GM12878 (cell line): Measurements from ENCODE around the gene IFNG-AS1. TPM values are rescaled to one million over a fixed set of nuclear protein-coding genes. Genes with fewer than 3 reads are reported as not detected.

Experiments
- ATAC-seq: fragments of 200-7000 bp; cut with Tn5 transposase; 3 replicates; pipeline ENCODE4 v1.9.1; 2020; ENCODE audit warnings: mild to moderate bottlenecking, moderate library complexity
- BruUV-seq: library from RNA; stranded (reverse); fragments of 400-500 nt; replicated peaks from 2 replicates; lab custom pipeline; 2021; lab: Mats Ljungman, UMichigan
- CTCF ChIA-PET: fragments of 300-600 bp; sonication (Branson Sonifier 250); formaldehyde crosslinking; extraction: SDS; loops from one replicate; lab custom pipeline; 2021; ENCODE audit warnings: inconsistent platforms; lab: Yijun Ruan, JAX
- POLR2A ChIA-PET: fragments of 350-600 bp; formaldehyde crosslinking; extraction: SDS; loops from one replicate; lab custom pipeline; 2021; ENCODE audit warnings: inconsistent platforms; lab: Charles Lee
- RAD21 ChIA-PET: fragments of 300-600 bp; sonication (Branson Sonifier 250); formaldehyde crosslinking; loops from one replicate; lab custom pipeline; 2023; ENCODE audit warnings: antibody characterized with exemption; ENCODE audit not compliant: unreplicated experiment; lab: Charles Lee
- SMC1A ChIA-PET: fragments of 300-600 bp; sonication (Branson Sonifier 250); formaldehyde crosslinking; loops from one replicate; lab custom pipeline; 2023; ENCODE audit not compliant: unreplicated experiment, uncharacterized antibody; lab: Charles Lee
- DNase-seq: peaks from one replicate; pipeline ENCODE4 v3.0.0-alpha.2; 2011; ENCODE audit warnings: low read depth, low spot score
- FAIRE-seq: peaks from 3 replicates; lab custom pipeline; 2011; peaks lifted over from hg19 to GRCh38; lab: Jason Lieb, UNC
- H2AFZ ChIP-seq: 2 replicates; pipeline ENCODE4 v1.6.0; 2011; ENCODE audit warnings: low read depth, low read length, control low read depth; ENCODE audit not compliant: control insufficient read depth
- H3K27ac ChIP-seq: 2 replicates; pipeline ENCODE4 v1.5.1; 2011; ENCODE audit warnings: control low read depth; ENCODE audit not compliant: control insufficient read depth, insufficient read depth
- H3K27me3 ChIP-seq, 2 experiments: replicated peaks in 1 of 2; 2 replicates each; pipeline versions ENCODE4 v1.6.0 to v1.6.1; 2011; ENCODE audit warnings: low read length in 1 of 2; ENCODE audit not compliant: control insufficient read depth in 2 of 2, insufficient read depth in 2 of 2
- H3K36me3 ChIP-seq, 2 experiments: 2 replicates each; pipeline ENCODE4 v1.5.1; 2011; ENCODE audit warnings: low read length in 1 of 2; ENCODE audit not compliant: control insufficient read depth in 2 of 2, insufficient read depth in 2 of 2
- H3K4me1 ChIP-seq: 2 replicates; pipeline ENCODE4 v1.6.1; 2011; ENCODE audit warnings: mild to moderate bottlenecking, low read length, moderate library complexity, mixed read lengths; ENCODE audit not compliant: control insufficient read depth, insufficient read depth
- H3K4me2 ChIP-seq: 2 replicates; pipeline ENCODE4 v1.6.0; 2011; ENCODE audit warnings: control low read depth; ENCODE audit not compliant: control insufficient read depth, insufficient read depth
- H3K4me3 ChIP-seq: fragments of 200-600 bp; sonication (generic); 2 replicates; pipeline ENCODE4 v1.5.1; 2016
- H3K79me2 ChIP-seq: 2 replicates; pipeline ENCODE4 v1.6.0; 2011; ENCODE audit warnings: low read length; ENCODE audit not compliant: control insufficient read depth, insufficient read depth
- H3K9ac ChIP-seq: 2 replicates; pipeline ENCODE4 v1.8.0; 2011; ENCODE audit warnings: low read length, control low read depth, mixed read lengths; ENCODE audit not compliant: control insufficient read depth, insufficient read depth
- H3K9me3 ChIP-seq: replicated peaks from 3 replicates; pipeline ENCODE4 v1.5.1; 2011; ENCODE audit warnings: mild to moderate bottlenecking, low read length; ENCODE audit not compliant: control insufficient read depth, insufficient read depth
- H4K20me1 ChIP-seq: 2 replicates; pipeline ENCODE4 v1.6.0; 2011; ENCODE audit not compliant: control insufficient read depth, insufficient read depth
- CREM ChIP-seq: IDR thresholded peaks from 2 replicates; pipeline ENCODE4 v1.6.1; 2014; ENCODE audit warnings: antibody characterized with exemption, low read depth
- GABPA ChIP-seq: IDR thresholded peaks from 2 replicates; pipeline ENCODE4 v1.6.1; 2014; ENCODE audit warnings: antibody characterized with exemption, low read depth, mild to moderate bottlenecking, inconsistent platforms
- LARP7 ChIP-seq: fragments of 450-650 bp; IDR thresholded peaks from 2 replicates; pipeline ENCODE4 v1.6.1; 2017; ENCODE audit warnings: mild to moderate bottlenecking
- MTA2 ChIP-seq: fragments of 450-650 bp; IDR thresholded peaks from 2 replicates; pipeline ENCODE4 v1.6.1; 2016; ENCODE audit warnings: low read depth, mild to moderate bottlenecking, moderate library complexity
- NFXL1 ChIP-seq: fragments of 450-650 bp; IDR thresholded peaks from 2 replicates; pipeline ENCODE4 v1.6.1; 2017; ENCODE audit warnings: antibody characterized with exemption, mild to moderate bottlenecking, borderline replicate concordance
- RFX5 ChIP-seq: IDR thresholded peaks from 2 replicates; pipeline ENCODE4 v1.6.1; 2011; ENCODE audit warnings: low read depth, low read length, improper control_type of control experiment
- SIN3A ChIP-seq: IDR thresholded peaks from 2 replicates; pipeline ENCODE4 v1.6.1; 2012; ENCODE audit warnings: low read depth, low read length, improper control_type of control experiment
- SMC3 ChIP-seq: IDR thresholded peaks from 2 replicates; pipeline ENCODE4 v1.6.1; 2011; ENCODE audit warnings: low read length, improper control_type of control experiment, borderline replicate concordance
- SUPT20H ChIP-seq: IDR thresholded peaks from 2 replicates; pipeline ENCODE4 v1.6.1; 2011; ENCODE audit warnings: low read depth, mild to moderate bottlenecking, low read length, moderate library complexity, borderline replicate concordance; ENCODE audit not compliant: control insufficient read depth
- TBL1XR1 ChIP-seq: IDR thresholded peaks from 2 replicates; pipeline ENCODE4 v1.6.1; 2012; ENCODE audit warnings: low read depth, low read length, improper control_type of control experiment
- TCF7 ChIP-seq: IDR thresholded peaks from 2 replicates; pipeline ENCODE4 v1.6.1; 2014; ENCODE audit warnings: antibody characterized with exemption, borderline replicate concordance
- YBX1 ChIP-seq: fragments of 450-650 bp; IDR thresholded peaks from 2 replicates; pipeline ENCODE4 v1.6.1; 2016; ENCODE audit warnings: antibody characterized with exemption
- ZNF384 ChIP-seq: IDR thresholded peaks from 2 replicates; pipeline ENCODE4 v1.6.1; 2012; ENCODE audit warnings: low read depth, mild to moderate bottlenecking, low read length, improper control_type of control experiment, borderline replicate concordance
- WGBS: methylation state at CpG from one replicate; pipeline ENCODE4 v1.1.6; 2016; ENCODE audit warnings: low lambda C conversion rate; ENCODE audit not compliant: insufficient replicate concordance, insufficient coverage; ENCODE audit errors: missing lambda C conversion rate; 5-methylcytosine and 5-hydroxymethylcytosine counted together
- in situ Hi-C: fragments of 300-500 bp; cut with MboI; formaldehyde crosslinking; loops from 9 replicates; pipeline ENCODE4 v1.14.3; 2018; ENCODE audit warnings: mixed read lengths
- intact Hi-C: fragments of 100-400 bp; cut with micrococcal nuclease; formaldehyde crosslinking; loops from one replicate; pipeline ENCODE4 v1.14.2; 2022; ENCODE audit not compliant: unreplicated experiment
- polyA plus RNA-seq, 11 experiments: library from polyadenylated mRNA; depleted of rRNA in 4 of 11; unstranded in 6 of 11; stranded (reverse) in 5 of 11; fragments of >200 nt; fragmentation: Nextera tagmentation in 4 of 11; fragmentation: Illumina TruSeq in 1 of 11; extraction: Ambion mirVana in 4 of 11; extraction: Trizol in 1 of 11; gene quantifications; 1 replicate in 1 of 11; 2 replicates in 10 of 11; pipeline versions ENCODE4 v1.2.1 to v1.2.3, GENCODE V29; 2011 to 2016; ENCODE audit warnings: inconsistent platforms in 2 of 11, missing spikeins in 2 of 11, low read depth in 1 of 11
- total RNA-seq, 4 experiments: library from RNA; depleted of rRNA in 3 of 4; stranded (reverse); fragments of >200 nt in 3 of 4; fragmentation: Illumina TruSeq in 1 of 4; extraction: Trizol in 1 of 4; gene quantifications; 2 replicates each; pipeline versions ENCODE4 v1.2.1 to v1.2.3, GENCODE V29; 2013 to 2021
- TF ChIP-seq, protein P1 (sequence below): fragments of 450-650 bp; IDR thresholded peaks from 2 replicates; pipeline ENCODE4 v1.6.1; 2017; ENCODE audit warnings: mild to moderate bottlenecking
- TF ChIP-seq, protein P2 (sequence below): fragments of 450-650 bp; IDR thresholded peaks from 2 replicates; pipeline ENCODE4 v1.6.1; 2018; ENCODE audit warnings: mild to moderate bottlenecking, low read depth, moderate library complexity; ENCODE audit not compliant: partially characterized antibody
- TF ChIP-seq, protein P3 (sequence below): IDR thresholded peaks from 2 replicates; pipeline ENCODE4 v1.6.1; 2012; ENCODE audit warnings: low read length, inconsistent platforms

The IFNG-AS1 gene
- total and polyA plus RNA-seq, 10 of the 15 experiments (the other 5 are each of a cell fraction or from before 2014, with no cell fraction given): 0.40 to 1.9 (median 1.3) TPM

DNA sequence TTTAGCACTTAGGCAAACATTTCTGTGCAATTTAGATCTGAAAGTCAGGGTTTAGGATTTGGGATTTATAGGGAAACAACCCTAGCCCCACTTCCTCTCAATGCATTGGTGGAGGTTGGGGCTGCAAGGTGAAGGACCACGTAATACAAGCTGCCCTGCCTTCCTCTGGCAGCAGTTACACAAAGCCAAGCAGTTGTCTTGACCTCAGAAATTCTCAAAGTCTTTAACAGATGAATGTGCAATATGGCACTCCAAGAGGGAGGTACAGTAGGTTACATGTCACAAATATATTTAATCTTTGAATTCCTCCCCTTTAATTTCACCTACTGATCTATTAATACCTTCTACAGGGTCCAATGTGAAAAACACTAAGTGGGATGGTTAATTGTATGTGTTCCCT, 23.9 kb downstream of the IFNG-AS1 start:
- ChIA-PET RAD21 (interaction anchor here (0.7 to 1.8 kb wide), 5 partner anchors 23 to 146 kb away, joined by 3 to 6 read pairs (median 4); partner anchors contain the start of genes IFNG and IFNG-AS1), CTCF (interaction anchor here (0.6 to 2.9 kb wide), 8 partner anchors 9 to 306 kb away, joined by 3 to 13 read pairs (median 4); no protein-coding TSS in a partner anchor), POLR2A (interaction anchor here (1.3 to 1.8 kb wide), 3 partner anchors 9 to 24 kb away, joined by 4 to 8 read pairs (median 4); partner anchors contain the start of gene IFNG-AS1), SMC1A (interaction anchor here (1.6 to 2.2 kb wide), 4 partner anchors 12 to 146 kb away, joined by 5 to 17 read pairs (median 6); partner anchors contain the start of genes IFNG and IFNG-AS1)
- Histone ChIP-seq H3K79me2 (no peaks in the 10 kb centered on the region), H3K27me3 (no peaks in the 10 kb centered on the region), H2AFZ (no peak overlapping the region), H3K4me3 (no peak overlapping the region), H3K36me3 (no peaks in the 10 kb centered on the region), H3K4me2 (no peak overlapping the region), H3K27ac (no peak overlapping the region), H3K9me3 (no peaks in the 10 kb centered on the region), H4K20me1 (no peaks in the 10 kb centered on the region), H3K9ac (no peak overlapping the region), H3K4me1 (peaks cover 4% of the 10 kb centered on the region; the same call in 1 of the 2 replicates)
- DNase-seq: no peak
- intact Hi-C loops: no loop called here
- no peak; the same call in 2 of the 3 replicates for ATAC-seq
- TF ChIP-seq, protein P1, sequence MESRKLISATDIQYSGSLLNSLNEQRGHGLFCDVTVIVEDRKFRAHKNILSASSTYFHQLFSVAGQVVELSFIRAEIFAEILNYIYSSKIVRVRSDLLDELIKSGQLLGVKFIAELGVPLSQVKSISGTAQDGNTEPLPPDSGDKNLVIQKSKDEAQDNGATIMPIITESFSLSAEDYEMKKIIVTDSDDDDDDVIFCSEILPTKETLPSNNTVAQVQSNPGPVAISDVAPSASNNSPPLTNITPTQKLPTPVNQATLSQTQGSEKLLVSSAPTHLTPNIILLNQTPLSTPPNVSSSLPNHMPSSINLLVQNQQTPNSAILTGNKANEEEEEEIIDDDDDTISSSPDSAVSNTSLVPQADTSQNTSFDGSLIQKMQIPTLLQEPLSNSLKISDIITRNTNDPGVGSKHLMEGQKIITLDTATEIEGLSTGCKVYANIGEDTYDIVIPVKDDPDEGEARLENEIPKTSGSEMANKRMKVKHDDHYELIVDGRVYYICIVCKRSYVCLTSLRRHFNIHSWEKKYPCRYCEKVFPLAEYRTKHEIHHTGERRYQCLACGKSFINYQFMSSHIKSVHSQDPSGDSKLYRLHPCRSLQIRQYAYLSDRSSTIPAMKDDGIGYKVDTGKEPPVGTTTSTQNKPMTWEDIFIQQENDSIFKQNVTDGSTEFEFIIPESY: no peak
- TF ChIP-seq LARP7 (no peak), MTA2 (no peak), ZNF384 (no peak), YBX1 (no peak), TCF7 (no peak), CREM (no peak), NFXL1 (no peak), SMC3 (no peak), SIN3A (no peak), GABPA (no peak), RFX5 (no peak), SUPT20H (no peak), TBL1XR1 (no peak)
- TF ChIP-seq, protein P2, sequence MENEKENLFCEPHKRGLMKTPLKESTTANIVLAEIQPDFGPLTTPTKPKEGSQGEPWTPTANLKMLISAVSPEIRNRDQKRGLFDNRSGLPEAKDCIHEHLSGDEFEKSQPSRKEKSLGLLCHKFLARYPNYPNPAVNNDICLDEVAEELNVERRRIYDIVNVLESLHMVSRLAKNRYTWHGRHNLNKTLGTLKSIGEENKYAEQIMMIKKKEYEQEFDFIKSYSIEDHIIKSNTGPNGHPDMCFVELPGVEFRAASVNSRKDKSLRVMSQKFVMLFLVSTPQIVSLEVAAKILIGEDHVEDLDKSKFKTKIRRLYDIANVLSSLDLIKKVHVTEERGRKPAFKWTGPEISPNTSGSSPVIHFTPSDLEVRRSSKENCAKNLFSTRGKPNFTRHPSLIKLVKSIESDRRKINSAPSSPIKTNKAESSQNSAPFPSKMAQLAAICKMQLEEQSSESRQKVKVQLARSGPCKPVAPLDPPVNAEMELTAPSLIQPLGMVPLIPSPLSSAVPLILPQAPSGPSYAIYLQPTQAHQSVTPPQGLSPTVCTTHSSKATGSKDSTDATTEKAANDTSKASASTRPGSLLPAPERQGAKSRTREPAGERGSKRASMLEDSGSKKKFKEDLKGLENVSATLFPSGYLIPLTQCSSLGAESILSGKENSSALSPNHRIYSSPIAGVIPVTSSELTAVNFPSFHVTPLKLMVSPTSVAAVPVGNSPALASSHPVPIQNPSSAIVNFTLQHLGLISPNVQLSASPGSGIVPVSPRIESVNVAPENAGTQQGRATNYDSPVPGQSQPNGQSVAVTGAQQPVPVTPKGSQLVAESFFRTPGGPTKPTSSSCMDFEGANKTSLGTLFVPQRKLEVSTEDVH: no peak
- TF ChIP-seq, protein P3, sequence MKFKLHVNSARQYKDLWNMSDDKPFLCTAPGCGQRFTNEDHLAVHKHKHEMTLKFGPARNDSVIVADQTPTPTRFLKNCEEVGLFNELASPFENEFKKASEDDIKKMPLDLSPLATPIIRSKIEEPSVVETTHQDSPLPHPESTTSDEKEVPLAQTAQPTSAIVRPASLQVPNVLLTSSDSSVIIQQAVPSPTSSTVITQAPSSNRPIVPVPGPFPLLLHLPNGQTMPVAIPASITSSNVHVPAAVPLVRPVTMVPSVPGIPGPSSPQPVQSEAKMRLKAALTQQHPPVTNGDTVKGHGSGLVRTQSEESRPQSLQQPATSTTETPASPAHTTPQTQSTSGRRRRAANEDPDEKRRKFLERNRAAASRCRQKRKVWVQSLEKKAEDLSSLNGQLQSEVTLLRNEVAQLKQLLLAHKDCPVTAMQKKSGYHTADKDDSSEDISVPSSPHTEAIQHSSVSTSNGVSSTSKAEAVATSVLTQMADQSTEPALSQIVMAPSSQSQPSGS: no peak
- BruUV-seq: no TSS peak
- WGBS: 96% methylated on average over 1 of the region's 1 CpG
- FAIRE-seq: no peak
- in situ Hi-C loops: no loop called here
